ENCODE results near the gene ST3GAL6. TPM values are rescaled to one million over a fixed set of nuclear protein-coding genes. Genes with fewer than 3 reads are reported as not detected.

ST3GAL6 gene
- total and polyA plus RNA-seq, 2 of the 13 experiments (the other 11 are each of a cell fraction or from before 2014, with no cell fraction given): 17.5 to 23.2 TPM

DNA sequence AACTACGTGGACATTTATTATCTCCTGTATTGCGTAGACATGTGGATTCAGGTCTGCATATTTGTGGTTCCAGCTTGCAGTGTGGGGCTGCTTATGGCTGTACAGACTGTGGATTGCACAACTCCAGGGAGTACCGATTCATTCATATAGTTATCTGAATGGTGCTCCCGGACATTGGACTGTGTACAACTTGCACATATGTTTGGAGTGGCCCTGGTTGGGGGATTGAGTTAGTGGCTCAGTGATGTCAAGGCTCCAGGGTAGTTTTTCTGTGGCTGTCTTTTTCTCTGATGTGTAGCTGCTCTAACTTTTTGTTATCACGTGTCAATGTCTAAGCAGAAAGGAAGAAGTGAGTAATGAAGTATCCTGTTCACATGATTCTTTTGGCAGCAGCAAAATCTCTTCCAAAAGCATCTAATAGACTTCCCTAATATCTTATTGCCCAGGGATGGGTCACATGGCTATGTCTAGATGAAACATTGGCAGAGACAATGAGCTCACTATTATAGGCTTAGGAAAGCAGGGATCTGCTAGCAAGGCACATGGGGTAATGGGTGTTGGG, 15.8 kb downstream of the ST3GAL6 start (continued):
- peak; percentile 32 for TF ChIP-seq RARA (CRISPR knock-in tag; IDR thresholded peaks at IDR 0.05)
- peak; percentile 70 for TF ChIP-seq ZNF331 (CRISPR knock-in tag; IDR thresholded peaks at IDR 0.05)
- TF ChIP-seq, protein P1, sequence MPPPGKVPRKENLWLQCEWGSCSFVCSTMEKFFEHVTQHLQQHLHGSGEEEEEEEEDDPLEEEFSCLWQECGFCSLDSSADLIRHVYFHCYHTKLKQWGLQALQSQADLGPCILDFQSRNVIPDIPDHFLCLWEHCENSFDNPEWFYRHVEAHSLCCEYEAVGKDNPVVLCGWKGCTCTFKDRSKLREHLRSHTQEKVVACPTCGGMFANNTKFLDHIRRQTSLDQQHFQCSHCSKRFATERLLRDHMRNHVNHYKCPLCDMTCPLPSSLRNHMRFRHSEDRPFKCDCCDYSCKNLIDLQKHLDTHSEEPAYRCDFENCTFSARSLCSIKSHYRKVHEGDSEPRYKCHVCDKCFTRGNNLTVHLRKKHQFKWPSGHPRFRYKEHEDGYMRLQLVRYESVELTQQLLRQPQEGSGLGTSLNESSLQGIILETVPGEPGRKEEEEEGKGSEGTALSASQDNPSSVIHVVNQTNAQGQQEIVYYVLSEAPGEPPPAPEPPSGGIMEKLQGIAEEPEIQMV (CRISPR knock-in tag; IDR thresholded peaks at IDR 0.05; ENCODE audit: low read depth): no peak
- peak; percentile 50; the same call in 1 of the 2 replicates for TF ChIP-seq SIX4 (CRISPR knock-in tag; IDR thresholded peaks at IDR 0.05)
- TF ChIP-seq ZNF263 (CRISPR knock-in tag; IDR thresholded peaks at IDR 0.05): peak; percentile 100
- TF ChIP-seq KAT8 (CRISPR knock-in tag; IDR thresholded peaks at IDR 0.05): 0 out of 2 replicates have a peak, but pooled peaks have one; percentile 35
- TF ChIP-seq TGIF2 (CRISPR knock-in tag; IDR thresholded peaks at IDR 0.05): 0 out of 2 replicates have a peak, but pooled peaks have one; percentile 51
- 0 out of 2 replicates have a peak, but pooled peaks have one; percentile 75 for TF ChIP-seq ZNF792 (CRISPR knock-in tag; IDR thresholded peaks at IDR 0.05)
- TF ChIP-seq ZNF772 (CRISPR knock-in tag; IDR thresholded peaks at IDR 0.05): 0 out of 2 replicates have a peak, but pooled peaks have one; percentile 44
- TF ChIP-seq, protein P2, sequence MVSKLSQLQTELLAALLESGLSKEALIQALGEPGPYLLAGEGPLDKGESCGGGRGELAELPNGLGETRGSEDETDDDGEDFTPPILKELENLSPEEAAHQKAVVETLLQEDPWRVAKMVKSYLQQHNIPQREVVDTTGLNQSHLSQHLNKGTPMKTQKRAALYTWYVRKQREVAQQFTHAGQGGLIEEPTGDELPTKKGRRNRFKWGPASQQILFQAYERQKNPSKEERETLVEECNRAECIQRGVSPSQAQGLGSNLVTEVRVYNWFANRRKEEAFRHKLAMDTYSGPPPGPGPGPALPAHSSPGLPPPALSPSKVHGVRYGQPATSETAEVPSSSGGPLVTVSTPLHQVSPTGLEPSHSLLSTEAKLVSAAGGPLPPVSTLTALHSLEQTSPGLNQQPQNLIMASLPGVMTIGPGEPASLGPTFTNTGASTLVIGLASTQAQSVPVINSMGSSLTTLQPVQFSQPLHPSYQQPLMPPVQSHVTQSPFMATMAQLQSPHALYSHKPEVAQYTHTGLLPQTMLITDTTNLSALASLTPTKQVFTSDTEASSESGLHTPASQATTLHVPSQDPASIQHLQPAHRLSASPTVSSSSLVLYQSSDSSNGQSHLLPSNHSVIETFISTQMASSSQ (IDR thresholded peaks at IDR 0.05; ENCODE audit: low read depth): no peak
- TF ChIP-seq, protein P2 (CRISPR knock-in tag; IDR thresholded peaks at IDR 0.05; ENCODE audit: borderline replicate concordance): peak; percentile 60; the same call in 1 of the 2 replicates
- 0 out of 2 replicates have a peak, but pooled peaks have one; percentile 36 for TF ChIP-seq ZBTB38 (CRISPR knock-in tag; IDR thresholded peaks at IDR 0.05)
- no peak for TF ChIP-seq GLI4 (CRISPR knock-in tag; IDR thresholded peaks at IDR 0.05; ENCODE audit: borderline replicate concordance)
- peak; percentile 50; the same call in 1 of the 2 replicates for TF ChIP-seq DMAP1 (CRISPR knock-in tag; IDR thresholded peaks at IDR 0.05)
- peak; percentile 66 for TF ChIP-seq XRCC5 (optimal IDR thresholded peaks at IDR 0.05; ENCODE audit: low read length)
- no peak for TF ChIP-seq ZNF713 (CRISPR knock-in tag; IDR thresholded peaks at IDR 0.05)
- TF ChIP-seq PHF21A (CRISPR knock-in tag; IDR thresholded peaks at IDR 0.05): peak; percentile 92
- no peak for TF ChIP-seq ZNF619 (CRISPR knock-in tag; IDR thresholded peaks at IDR 0.05)
- TF ChIP-seq ZNF503 (CRISPR knock-in tag; IDR thresholded peaks at IDR 0.05): 0 out of 2 replicates have a peak, but pooled peaks have one; percentile 62
- peak; percentile 68; the same call in 1 of the 2 replicates for TF ChIP-seq CBX5 (CRISPR knock-in tag; IDR thresholded peaks at IDR 0.05; ENCODE audit: borderline replicate concordance)
- peak; percentile 45 for TF ChIP-seq CCAR2 (optimal IDR thresholded peaks at IDR 0.05; ENCODE audit: low read depth, low read length)
- peak; percentile 92; the same call in 1 of the 2 replicates for TF ChIP-seq ARID3A (IDR thresholded peaks at IDR 0.05; ENCODE audit: low read depth, low read length)
- peak; percentile 96 for TF ChIP-seq HNF4A (CRISPR knock-in tag; IDR thresholded peaks at IDR 0.05)
